Kidney (tissue), 14 donors: ENCODE data around the gene CLC. TPM values are rescaled to one million over a fixed set of nuclear protein-coding genes. Genes with fewer than 3 reads are reported as not detected.
"Not testable (repeated sequence)": the region's sequence is repeated elsewhere in the genome, so short reads cannot be mapped to it uniquely, and the experiment has no call there.

Experiments used
- DNase-seq, 5 donors: peaks; one replicate each; pipeline ENCODE4 v3.0.0-alpha.2; 2013 to 2020
- FAIRE-seq: peaks from 2 replicates; lab custom pipeline; 2012; peaks lifted over from hg19 to GRCh38; lab: Jason Lieb, UNC
- H3K27ac ChIP-seq, 2 donors: one replicate each; pipeline ENCODE4 v1.7.0; 2013; ENCODE audit warnings: low read depth in 2 of 2, low read length in 2 of 2, inconsistent platforms in 1 of 2
- H3K27me3 ChIP-seq: one replicate; pipeline ENCODE4 v1.7.1; 2013; ENCODE audit warnings: low read length, inconsistent platforms; ENCODE audit not compliant: control insufficient read depth, insufficient read depth
- H3K36me3 ChIP-seq, 3 donors: one replicate each; pipeline versions ENCODE4 v1.7.0 to v1.7.1; 2013; ENCODE audit warnings: low read length in 3 of 3, control low read depth in 1 of 3, inconsistent platforms in 1 of 3; ENCODE audit not compliant: insufficient read depth in 3 of 3, control insufficient read depth in 2 of 3
- H3K4me1 ChIP-seq, 3 donors: one replicate each; pipeline versions ENCODE4 v1.7.0 to v1.7.1; 2013; ENCODE audit warnings: low read length in 3 of 3, inconsistent platforms in 1 of 3, low read depth in 1 of 3; ENCODE audit not compliant: control insufficient read depth in 2 of 3, insufficient read depth in 2 of 3
- H3K4me3 ChIP-seq, 3 donors: one replicate each; pipeline versions ENCODE4 v1.7.0 to v1.8.1; 2013; ENCODE audit warnings: low read length in 3 of 3, control low read depth in 1 of 3, inconsistent platforms in 1 of 3
- H3K9ac ChIP-seq, 3 donors: one replicate each; pipeline versions ENCODE4 v1.7.0 to v1.7.1; 2013; ENCODE audit warnings: low read length in 3 of 3, control low read depth in 1 of 3, inconsistent platforms in 1 of 3
- H3K9me3 ChIP-seq, 3 donors: one replicate each; pipeline versions ENCODE4 v1.7.0 to v1.7.1; 2013; ENCODE audit warnings: low read length in 3 of 3, control low read depth in 1 of 3, inconsistent platforms in 1 of 3; ENCODE audit not compliant: control insufficient read depth in 2 of 3, insufficient read depth in 1 of 3
- CTCF ChIP-seq: IDR thresholded peaks from 3 replicates; pipeline ENCODE4 v1.5.1; 2012; ENCODE audit warnings: mild to moderate bottlenecking, moderate library complexity, borderline replicate concordance; ENCODE audit not compliant: insufficient read depth; ENCODE audit errors: extremely low read depth
- intact Hi-C: fragments of 100-400 bp; cut with DNase I; formaldehyde crosslinking; loops from one replicate; pipeline ENCODE4 v1.11.1; 2022
- polyA plus RNA-seq: library from polyadenylated mRNA; stranded (reverse); fragments of 350-450 nt; fragmentation: Illumina TruSeq; extraction: RNeasy Lipid Tissue Mini Kit (QIAGEN cat#74804); gene quantifications from one replicate; pipeline ENCODE4 v1.2.3, GENCODE V29; 2014; ENCODE audit warnings: low read depth, low replicate concordance; ENCODE audit not compliant: insufficient read depth
- total RNA-seq: library from RNA; stranded (reverse); fragmentation: NEBNext Ultra II Directional; extraction: Animal tissue kit (Norgen Biotek cat#: 25700); gene quantifications from one replicate; pipeline ENCODE4 v1.2.1, GENCODE V29; 2021
- donor health status: control.
- donor health status: control.
- donor health status: control.
- donor health status: control.
- donor health status: control.
- donor health status: DM: yes; HTN: yes; CAD: no.
- donor health status: Normal renal cell carcinoma (clear cell type).

Gene CLC
- total and polyA plus RNA-seq, 2 donors from 2014 or later = not detected

GRCh38 chr19:39727070-39727800, 10.6 kb downstream of the CLC start:
- H3K36me3 ChIP-seq = no peaks in the 10 kb centered on the region
- no peak overlapping the region for H3K27ac ChIP-seq
- FAIRE-seq (no peak), DNase-seq (no peak)
- H3K9ac ChIP-seq = no peak overlapping the region
- no peak for TF ChIP-seq CTCF
- intact Hi-C loops = no loop called here
- H3K9me3 ChIP-seq = no peaks in the 10 kb centered on the region
- no peaks in the 10 kb centered on the region for H3K27me3 ChIP-seq
- no peak overlapping the region for H3K4me3 ChIP-seq
- H3K4me1 ChIP-seq = no peaks in the 10 kb centered on the region

- intact Hi-C loops = no loop called here
- no peak overlapping the region for H3K4me3 ChIP-seq
- no peaks in the 10 kb centered on the region for H3K4me1 ChIP-seq
- H3K27me3 ChIP-seq = no peaks in the 10 kb centered on the region
- H3K27ac ChIP-seq = no peak overlapping the region
- no peak for TF ChIP-seq CTCF
- no peak overlapping the region for H3K9ac ChIP-seq
- H3K9me3 ChIP-seq = no peaks in the 10 kb centered on the region
- H3K36me3 ChIP-seq = no peaks in the 10 kb centered on the region
- FAIRE-seq (no peak), DNase-seq (no peak)
Measured at GRCh38 chr19:39725995-39726394, 11.8 kb downstream of the CLC start.

DNA sequence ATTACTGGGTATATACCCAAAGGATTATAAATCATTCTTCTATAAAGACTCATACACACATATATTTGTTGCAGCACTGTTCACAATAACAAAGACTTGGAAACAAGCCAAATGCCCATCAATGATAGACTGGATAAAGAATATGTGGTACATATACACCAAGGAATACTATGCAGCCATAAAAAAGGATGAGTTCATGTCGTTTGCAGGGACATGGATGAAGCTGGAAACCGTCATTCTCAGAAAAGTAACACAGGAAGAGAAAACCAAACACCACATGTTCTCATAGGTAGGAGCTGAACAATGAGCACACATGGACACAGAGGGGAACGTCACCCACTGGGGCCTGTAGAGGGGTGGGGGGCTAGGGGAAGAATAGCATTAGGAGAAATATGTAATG, 17.7 kb downstream of the CLC start:
- H3K9ac ChIP-seq, H3K27me3 ChIP-seq, H3K4me3 ChIP-seq, FAIRE-seq, H3K36me3 ChIP-seq, H3K9me3 ChIP-seq, H3K27ac ChIP-seq, intact Hi-C loops, DNase-seq, H3K4me1 ChIP-seq: not testable (repeated sequence)

GRCh38 chr19:39710333-39710890, 27.4 kb downstream of the CLC start:
- DNase-seq (no peak), FAIRE-seq (no peak)
- intact Hi-C loops = no loop called here
- Histone ChIP-seq H3K4me3 (no peak overlapping the region), H3K9ac (no peak overlapping the region), H3K4me1 (no peaks in the 10 kb centered on the region), H3K27me3 (no peaks in the 10 kb centered on the region), H3K36me3 (no peaks in the 10 kb centered on the region), H3K9me3 (no peaks in the 10 kb centered on the region), H3K27ac (no peak overlapping the region)
- no peak for TF ChIP-seq CTCF
